Large intestine (tissue), 3 donors: ENCODE results near the gene PTPRK. TPM values are rescaled to one million over a fixed set of nuclear protein-coding genes. Genes with fewer than 3 reads are reported as not detected.

Source experiments
- DNase-seq, 2 donors: peaks; one replicate each; pipeline versions ENCODE4 v3.0.0 to v3.0.0-alpha.2; 2013
- H3K27ac ChIP-seq: one replicate; pipeline ENCODE4 v1.5.1; 2013; ENCODE audit warnings: low read length
- H3K27me3 ChIP-seq: 2 replicates; pipeline ENCODE4 v1.6.1; 2013; ENCODE audit warnings: low read length; ENCODE audit not compliant: control insufficient read depth, insufficient read depth
- H3K36me3 ChIP-seq: 2 replicates; pipeline ENCODE4 v1.6.1; 2013; ENCODE audit warnings: low read length; ENCODE audit not compliant: control insufficient read depth, insufficient read depth
- H3K4me1 ChIP-seq: one replicate; pipeline ENCODE4 v1.6.1; 2013; ENCODE audit warnings: low read length; ENCODE audit not compliant: control insufficient read depth, insufficient read depth
- H3K4me3 ChIP-seq: one replicate; pipeline ENCODE4 v1.5.1; 2013; ENCODE audit warnings: low read length
- H3K9me3 ChIP-seq: one replicate; pipeline ENCODE4 v1.6.1; 2013; ENCODE audit warnings: mild to moderate bottlenecking, low read depth, low read length, moderate library complexity; ENCODE audit not compliant: control insufficient read depth
- WGBS: methylation state at CpG from one replicate; pipeline ENCODE4 v1.1.5; 2013; ENCODE audit warnings: low lambda C conversion rate; ENCODE audit not compliant: insufficient coverage; 5-methylcytosine and 5-hydroxymethylcytosine counted together
- polyA plus RNA-seq: library from polyadenylated mRNA; unstranded; fragments of 120-200 nt; gene quantifications from one replicate; pipeline ENCODE4 v1.2.1, GENCODE V29; 2013

Gene PTPRK
- polyA plus RNA-seq, 1 donor = 65.4 TPM

GRCh38 chr6:128479048-128479666, 41.2 kb downstream of the PTPRK start:
- Histone ChIP-seq H3K9me3 (no peaks in the 10 kb centered on the region), H3K27me3 (no peaks in the 10 kb centered on the region), H3K27ac (peak overlapping the region; percentile 45), H3K36me3 (no peaks in the 10 kb centered on the region), H3K4me3 (no peak overlapping the region), H3K4me1 (no peaks in the 10 kb centered on the region)
- no CpG with 5 or more reads among the region's 2 CpGs for WGBS
- no peak for DNase-seq

- Histone ChIP-seq H3K27me3 (no peaks in the 10 kb centered on the region), H3K9me3 (no peaks in the 10 kb centered on the region), H3K4me3 (peak overlapping the region; percentile 13), H3K27ac (peak overlapping the region; percentile 45), H3K36me3 (no peaks in the 10 kb centered on the region), H3K4me1 (no peaks in the 10 kb centered on the region)
- 69% methylated on average over 2 of the region's 3 CpGs for WGBS
- DNase-seq = peak in 1 of 2 donors; percentile 54
Measured at GRCh38 chr6:128478230-128479047, 42.0 kb downstream of the PTPRK start.

- Histone ChIP-seq H3K9me3 (no peaks in the 10 kb centered on the region), H3K4me3 (no peak overlapping the region), H3K27ac (no peak overlapping the region), H3K4me1 (no peaks in the 10 kb centered on the region), H3K36me3 (no peaks in the 10 kb centered on the region), H3K27me3 (no peaks in the 10 kb centered on the region)
- WGBS = no CpG with 5 or more reads among the region's 1 CpG
- no peak for DNase-seq
Measured at GRCh38 chr6:128474933-128475332, 45.5 kb downstream of the PTPRK start.

GRCh38 chr6:128474481-128474880, 45.9 kb downstream of the PTPRK start:
- no peak for DNase-seq
- WGBS = 100% methylated on average over 1 of the region's 1 CpG
- Histone ChIP-seq H3K4me1 (no peaks in the 10 kb centered on the region), H3K27ac (no peak overlapping the region), H3K9me3 (no peaks in the 10 kb centered on the region), H3K27me3 (no peaks in the 10 kb centered on the region), H3K4me3 (no peak overlapping the region), H3K36me3 (no peaks in the 10 kb centered on the region)

- no peaks in the 10 kb centered on the region for H3K9me3 ChIP-seq
- DNase-seq = no peak
- WGBS = 73% methylated on average over 3 of the region's 4 CpGs
Measured at GRCh38 chr6:128471907-128472306, 48.5 kb downstream of the PTPRK start.

GRCh38 chr6:128465368-128466343, 54.7 kb downstream of the PTPRK start:
- Histone ChIP-seq H3K27ac (no peak overlapping the region), H3K36me3 (no peaks in the 10 kb centered on the region), H3K27me3 (no peaks in the 10 kb centered on the region), H3K4me3 (no peak overlapping the region), H3K9me3 (no peaks in the 10 kb centered on the region), H3K4me1 (peaks cover 7% of the 10 kb centered on the region)
- no peak for DNase-seq
- WGBS = 0% methylated on average over 1 of the region's 2 CpGs

More at GRCh38 chr6:128471907-128472306, 48.5 kb downstream of the PTPRK start:
- Histone ChIP-seq H3K4me1 (no peaks in the 10 kb centered on the region), H3K27ac (no peak overlapping the region), H3K36me3 (no peaks in the 10 kb centered on the region), H3K4me3 (no peak overlapping the region), H3K27me3 (no peaks in the 10 kb centered on the region)

GRCh38 chr6:128464790-128465189, 55.6 kb downstream of the PTPRK start:
- no peak for DNase-seq
- no peaks in the 10 kb centered on the region for H3K9me3 ChIP-seq
- H3K36me3 ChIP-seq = no peaks in the 10 kb centered on the region
- no peaks in the 10 kb centered on the region for H3K27me3 ChIP-seq
- H3K4me3 ChIP-seq = no peak overlapping the region
- H3K4me1 ChIP-seq = peaks cover 7% of the 10 kb centered on the region
- 50% methylated on average over 2 of the region's 3 CpGs for WGBS
- no peak overlapping the region for H3K27ac ChIP-seq

- Histone ChIP-seq H3K27ac (no peak overlapping the region), H3K36me3 (no peaks in the 10 kb centered on the region), H3K27me3 (no peaks in the 10 kb centered on the region), H3K4me3 (no peak overlapping the region), H3K4me1 (peaks cover 7% of the 10 kb centered on the region), H3K9me3 (no peaks in the 10 kb centered on the region)
- 86% methylated on average over 1 of the region's 7 CpGs for WGBS
- no peak for DNase-seq
Measured at GRCh38 chr6:128463942-128464341, 56.5 kb downstream of the PTPRK start.

- Histone ChIP-seq H3K9me3 (no peaks in the 10 kb centered on the region), H3K36me3 (no peaks in the 10 kb centered on the region), H3K27me3 (no peaks in the 10 kb centered on the region), H3K4me3 (no peak overlapping the region), H3K4me1 (peaks cover 9% of the 10 kb centered on the region), H3K27ac (no peak overlapping the region)
- no peak for DNase-seq
- WGBS = no CpG with 5 or more reads among the region's 3 CpGs
Measured at GRCh38 chr6:128461501-128461900, 58.9 kb downstream of the PTPRK start.
